ENCODE measurements around the gene CREBL2. TPM values are rescaled to one million over a fixed set of nuclear protein-coding genes. Genes with fewer than 3 reads are reported as not detected.
A peak's percentile ranks its signal among the peaks of the same experiment; 100 is the strongest.

The CREBL2 gene
- total and polyA plus RNA-seq, 7 experiments from 2014 or later: 17.3 to 46.5 (median 35.9) TPM

DNA sequence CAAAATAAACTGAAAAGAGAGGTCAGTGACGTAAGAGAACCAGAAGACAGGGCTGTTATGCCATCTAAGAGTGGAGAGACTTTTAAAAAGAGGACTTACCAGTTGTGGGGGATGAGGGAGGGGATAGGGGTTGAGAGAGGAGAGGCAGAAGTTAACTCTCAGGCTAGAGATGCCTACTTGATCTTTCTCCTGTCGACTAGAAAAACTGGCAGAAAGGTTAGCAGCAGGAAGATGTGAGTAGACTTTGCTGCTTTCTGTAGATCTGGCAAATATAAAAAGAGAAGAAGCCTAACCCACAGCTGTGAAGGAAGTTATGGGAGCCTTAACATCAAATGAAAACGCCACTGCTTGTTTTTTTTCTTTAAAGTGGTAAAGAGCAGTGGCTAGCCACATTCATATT is 10.7 kb downstream of the CREBL2 start:
- peak overlapping the region; percentile 1 to 79 (median 62) for H3K4me3 Mint-ChIP-seq
- ChIA-PET CTCF (interaction anchor here (1.2 kb wide), 1 partner anchor 9 kb away, joined by 7 read pairs; no protein-coding TSS in a partner anchor), POLR2A (interaction anchor here (1.4 to 4.0 kb wide), 3 partner anchors 10 to 94 kb away, joined by 3 to 40 read pairs (median 9); partner anchors contain the start of gene CREBL2)
- peak in 7 of 9 donors; percentile 44 to 76 (median 65) for DNase-seq
- Histone ChIP-seq H3K4me3 (ENCODE audit: low read length) (peak overlapping the region; percentile 29), H3K36me3 (ENCODE audit: control insufficient read depth in 2 of 3, insufficient read depth in 3 of 3, low read length in 3 of 3) (no peaks in the 10 kb centered on the region), H3K9me3 (ENCODE audit: control insufficient read depth in 2 of 3, low read length in 3 of 3) (no peaks in the 10 kb centered on the region), H3K4me1 (ENCODE audit: control insufficient read depth in 2 of 2, insufficient read depth in 2 of 2, low read length in 2 of 2) (peaks cover 27 to 40% of the 10 kb centered on the region in 2 donors), H3K27ac (ENCODE audit: low read depth, low read length) (peak overlapping the region; percentile 72), H3K27me3 (ENCODE audit: control insufficient read depth in 2 of 2, insufficient read depth in 2 of 2, low read length in 2 of 2) (no peaks in the 10 kb centered on the region)
- peak; percentile 87 for ATAC-seq
- no peaks in the 10 kb centered on the region for H3K27me3 Mint-ChIP-seq
- intact Hi-C loops (cut with micrococcal nuclease): loop anchor here (1.0 to 5.0 kb wide), 5 partner anchors 11 to 246 kb away; partner anchors contain the start of gene CREBL2 (in 1 of the 2)
- H3K36me3 Mint-ChIP-seq: peaks cover 0 to 39% (median 27%) of the 10 kb centered on the region in 5 donors
- H3K4me1 Mint-ChIP-seq: peaks cover 34 to 91% (median 83%) of the 10 kb centered on the region in 7 donors
- H3K9me3 Mint-ChIP-seq: peaks cover 0 to 6% (median 0%) of the 10 kb centered on the region in 11 donors
- H3K27ac Mint-ChIP-seq: peak overlapping the region; percentile 70 to 95 (median 86)

DNA sequence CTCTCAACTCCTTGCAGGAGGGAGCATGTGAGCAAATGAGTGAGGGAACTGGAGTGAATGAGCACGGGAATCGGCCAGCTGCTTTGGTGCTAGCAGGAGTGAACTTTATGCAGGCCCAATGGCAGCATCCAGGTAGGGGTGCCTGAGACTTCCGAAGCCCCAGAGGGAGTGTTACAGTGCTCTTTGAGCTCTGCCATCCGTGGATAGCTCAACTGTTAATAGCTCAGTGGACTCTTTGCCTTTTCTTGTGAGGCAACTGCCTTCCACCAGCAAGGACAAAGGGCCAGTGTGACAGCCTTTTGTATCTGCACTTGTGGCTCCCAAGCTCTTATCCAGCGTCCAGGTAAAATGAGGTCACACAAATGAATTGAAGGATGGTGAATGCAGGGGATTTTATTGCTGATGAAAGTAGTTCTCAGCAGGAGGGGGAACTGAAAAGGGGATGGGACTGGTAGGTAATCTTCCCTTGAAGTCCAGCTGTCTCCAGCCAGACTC is 12.9 kb downstream of the CREBL2 start:
- peak overlapping the region in 2 of 10 donors; percentile 21 to 76 for H3K4me3 Mint-ChIP-seq
- H3K9me3 Mint-ChIP-seq: peaks cover 0 to 6% (median 0%) of the 10 kb centered on the region in 11 donors

DNA sequence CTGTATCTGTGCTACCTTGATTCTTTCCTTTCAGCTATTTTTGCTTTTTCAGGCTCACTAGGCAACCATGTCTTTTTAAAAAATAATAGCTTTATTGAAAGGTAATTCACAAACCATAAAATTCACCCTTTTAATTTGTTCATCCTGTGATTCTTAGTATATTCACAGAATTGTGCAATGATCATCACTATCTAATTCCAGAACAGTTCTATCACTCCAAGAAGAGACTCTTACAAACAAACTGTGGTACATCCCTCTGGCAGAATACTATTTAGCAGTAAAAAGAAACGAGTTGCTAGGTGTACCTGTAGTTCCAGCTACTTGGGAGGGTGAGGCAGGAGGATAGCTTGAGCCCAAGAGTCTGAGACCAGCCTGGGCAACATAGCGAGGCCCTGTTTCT is 14.8 kb downstream of the CREBL2 start:
- no peak overlapping the region for H3K27ac ChIP-seq (ENCODE audit: low read depth, low read length)
- DNase-seq: no peak
- peaks cover 22 to 52% of the 10 kb centered on the region in 2 donors for H3K4me1 ChIP-seq (ENCODE audit: control insufficient read depth in 2 of 2, insufficient read depth in 2 of 2, low read length in 2 of 2)
- Mint-ChIP-seq H3K36me3 (peaks cover 0 to 39% (median 23%) of the 10 kb centered on the region in 5 donors), H3K27ac (peak overlapping the region in 6 of 9 donors; percentile 5 to 92 (median 49)), H3K27me3 (no peaks in the 10 kb centered on the region), H3K4me1 (peaks cover 54 to 98% (median 96%) of the 10 kb centered on the region in 7 donors), H3K4me3 (peak overlapping the region in 3 of 10 donors; percentile 30 to 76 (median 49)), H3K9me3 (peaks cover 0 to 6% (median 0%) of the 10 kb centered on the region in 11 donors)
- H3K4me3 ChIP-seq (ENCODE audit: low read length): no peak overlapping the region
- intact Hi-C loops (cut with micrococcal nuclease): no loop called here
- no peaks in the 10 kb centered on the region for H3K27me3 ChIP-seq (ENCODE audit: control insufficient read depth in 2 of 2, insufficient read depth in 2 of 2, low read length in 2 of 2)
- ATAC-seq: no peak
- POLR2A ChIA-PET: interaction anchor here (2.0 kb wide), 1 partner anchor 14 kb away, joined by 17 read pairs; the partner anchor contains the start of gene CREBL2
- no peaks in the 10 kb centered on the region for H3K36me3 ChIP-seq (ENCODE audit: control insufficient read depth in 2 of 3, insufficient read depth in 3 of 3, low read length in 3 of 3)
- H3K9me3 ChIP-seq (ENCODE audit: control insufficient read depth in 2 of 3, low read length in 3 of 3): no peaks in the 10 kb centered on the region
- CTCF ChIA-PET: interaction anchor here (0.7 kb wide), 1 partner anchor 36 kb away, joined by 4 read pairs; no protein-coding TSS in a partner anchor

More for the DNA sequence above, 12.9 kb downstream of the CREBL2 start:
- H3K4me1 Mint-ChIP-seq: peaks cover 47 to 98% (median 93%) of the 10 kb centered on the region in 7 donors
- Histone ChIP-seq H3K4me1 (ENCODE audit: control insufficient read depth in 2 of 2, insufficient read depth in 2 of 2, low read length in 2 of 2) (peaks cover 32 to 46% of the 10 kb centered on the region in 2 donors), H3K36me3 (ENCODE audit: control insufficient read depth in 2 of 3, insufficient read depth in 3 of 3, low read length in 3 of 3) (no peaks in the 10 kb centered on the region), H3K27ac (ENCODE audit: low read depth, low read length) (no peak overlapping the region), H3K4me3 (ENCODE audit: low read length) (no peak overlapping the region), H3K9me3 (ENCODE audit: control insufficient read depth in 2 of 3, low read length in 3 of 3) (no peaks in the 10 kb centered on the region), H3K27me3 (ENCODE audit: control insufficient read depth in 2 of 2, insufficient read depth in 2 of 2, low read length in 2 of 2) (no peaks in the 10 kb centered on the region)
- intact Hi-C loops (cut with micrococcal nuclease): loop anchor here (5.0 kb wide), 2 partner anchors 33 to 42 kb away; no protein-coding TSS in a partner anchor
- H3K27ac Mint-ChIP-seq: peak overlapping the region in 6 of 9 donors; percentile 44 to 92 (median 76)
- CTCF ChIA-PET: interaction anchor here (1.0 kb wide), 1 partner anchor 18 kb away, joined by 3 read pairs; no protein-coding TSS in a partner anchor
- DNase-seq (no peak), ATAC-seq (no peak)
- POLR2A ChIA-PET: interaction anchor here (0.5 to 4.0 kb wide), 9 partner anchors 8 to 99 kb away, joined by 3 to 40 read pairs (median 6); partner anchors contain the start of gene CREBL2
- peaks cover 0 to 38% (median 29%) of the 10 kb centered on the region in 5 donors for H3K36me3 Mint-ChIP-seq
- no peaks in the 10 kb centered on the region for H3K27me3 Mint-ChIP-seq

DNA sequence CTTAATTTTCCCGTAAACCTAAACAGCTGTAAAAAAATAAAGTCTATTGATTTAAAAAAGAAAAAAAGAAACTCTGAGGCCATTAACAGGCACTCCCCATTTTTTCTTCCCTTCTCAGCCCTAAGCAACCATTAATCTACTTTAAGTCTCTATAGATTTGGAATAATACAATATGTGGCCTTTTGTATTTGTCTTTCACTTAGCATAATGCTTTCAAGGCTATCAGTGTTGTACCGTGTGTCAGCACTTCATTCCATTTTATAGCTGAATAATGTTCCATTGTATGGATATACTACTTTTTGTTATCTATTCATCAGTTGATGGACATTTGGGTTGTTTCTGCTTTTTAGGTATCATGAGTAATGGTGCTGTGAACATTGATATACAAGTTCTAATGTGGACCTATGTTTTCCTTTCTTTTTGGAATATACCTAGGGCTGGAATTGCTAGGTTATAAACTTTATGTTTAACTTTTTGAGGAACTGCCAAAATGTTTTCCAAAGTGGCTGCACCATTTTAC is 15.7 kb downstream of the CREBL2 start:
- ChIA-PET CTCF (no interaction called here), POLR2A (interaction anchor here (2.0 kb wide), 1 partner anchor 15 kb away, joined by 17 read pairs; the partner anchor contains the start of gene CREBL2)

DNA sequence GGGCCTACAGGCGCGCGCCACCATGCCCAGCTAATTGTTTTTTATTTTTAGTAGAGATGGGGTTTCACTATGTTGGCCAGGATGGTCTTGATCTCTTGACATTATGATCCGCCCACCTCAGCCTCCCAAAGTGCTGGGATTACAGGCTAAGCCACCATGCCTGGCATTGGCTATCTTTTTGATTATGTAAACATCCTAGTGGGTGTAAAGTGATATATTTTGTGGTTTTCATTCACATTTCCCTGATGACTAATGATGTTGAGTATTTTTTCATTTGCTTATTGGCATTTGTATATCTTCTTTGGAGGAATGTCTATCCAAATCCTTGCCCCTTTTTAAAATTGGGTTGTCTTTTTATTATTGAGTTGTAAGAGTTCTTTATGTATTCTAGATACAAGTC is 16.3 kb downstream of the CREBL2 start:
- Mint-ChIP-seq H3K4me1 (peaks cover 40 to 86% (median 83%) of the 10 kb centered on the region in 7 donors), H3K27me3 (no peaks in the 10 kb centered on the region), H3K36me3 (peaks cover 0 to 39% (median 23%) of the 10 kb centered on the region in 5 donors), H3K4me3 (peak overlapping the region in 2 of 10 donors; percentile 21 to 36), H3K9me3 (peaks cover 0 to 6% (median 0%) of the 10 kb centered on the region in 11 donors), H3K27ac (peak overlapping the region in 3 of 9 donors; percentile 14 to 65 (median 15))
- ChIA-PET POLR2A (interaction anchor here (2.0 kb wide), 1 partner anchor 15 kb away, joined by 17 read pairs; the partner anchor contains the start of gene CREBL2), CTCF (no interaction called here)
- no peak overlapping the region for H3K27ac ChIP-seq (ENCODE audit: low read depth, low read length)
- H3K27me3 ChIP-seq (ENCODE audit: control insufficient read depth in 2 of 2, insufficient read depth in 2 of 2, low read length in 2 of 2): no peaks in the 10 kb centered on the region
- peaks cover 10 to 40% of the 10 kb centered on the region in 2 donors for H3K4me1 ChIP-seq (ENCODE audit: control insufficient read depth in 2 of 2, insufficient read depth in 2 of 2, low read length in 2 of 2)
- no peaks in the 10 kb centered on the region for H3K9me3 ChIP-seq (ENCODE audit: control insufficient read depth in 2 of 3, low read length in 3 of 3)
- DNase-seq (no peak), ATAC-seq (no peak)
- intact Hi-C loops (cut with micrococcal nuclease): no loop called here
- H3K36me3 ChIP-seq (ENCODE audit: control insufficient read depth in 2 of 3, insufficient read depth in 3 of 3, low read length in 3 of 3): no peaks in the 10 kb centered on the region
- H3K4me3 ChIP-seq (ENCODE audit: low read length): no peak overlapping the region

More for the DNA sequence above, 15.7 kb downstream of the CREBL2 start:
- H3K36me3 ChIP-seq (ENCODE audit: control insufficient read depth in 2 of 3, insufficient read depth in 3 of 3, low read length in 3 of 3): no peaks in the 10 kb centered on the region
- H3K27me3 ChIP-seq (ENCODE audit: control insufficient read depth in 2 of 2, insufficient read depth in 2 of 2, low read length in 2 of 2): no peaks in the 10 kb centered on the region
- Mint-ChIP-seq H3K36me3 (peaks cover 0 to 39% (median 23%) of the 10 kb centered on the region in 5 donors), H3K4me3 (no peak overlapping the region), H3K27me3 (no peaks in the 10 kb centered on the region), H3K9me3 (peaks cover 0 to 6% (median 0%) of the 10 kb centered on the region in 11 donors), H3K4me1 (peaks cover 45 to 92% (median 90%) of the 10 kb centered on the region in 7 donors), H3K27ac (peak overlapping the region in 1 of 9 donors; percentile 59)
- intact Hi-C loops (cut with micrococcal nuclease): no loop called here
- no peak overlapping the region for H3K27ac ChIP-seq (ENCODE audit: low read depth, low read length)
- no peak for ATAC-seq
- no peaks in the 10 kb centered on the region for H3K9me3 ChIP-seq (ENCODE audit: control insufficient read depth in 2 of 3, low read length in 3 of 3)
- peaks cover 13 to 44% of the 10 kb centered on the region in 2 donors for H3K4me1 ChIP-seq (ENCODE audit: control insufficient read depth in 2 of 2, insufficient read depth in 2 of 2, low read length in 2 of 2)
- no peak for DNase-seq
- no peak overlapping the region for H3K4me3 ChIP-seq (ENCODE audit: low read length)

DNA sequence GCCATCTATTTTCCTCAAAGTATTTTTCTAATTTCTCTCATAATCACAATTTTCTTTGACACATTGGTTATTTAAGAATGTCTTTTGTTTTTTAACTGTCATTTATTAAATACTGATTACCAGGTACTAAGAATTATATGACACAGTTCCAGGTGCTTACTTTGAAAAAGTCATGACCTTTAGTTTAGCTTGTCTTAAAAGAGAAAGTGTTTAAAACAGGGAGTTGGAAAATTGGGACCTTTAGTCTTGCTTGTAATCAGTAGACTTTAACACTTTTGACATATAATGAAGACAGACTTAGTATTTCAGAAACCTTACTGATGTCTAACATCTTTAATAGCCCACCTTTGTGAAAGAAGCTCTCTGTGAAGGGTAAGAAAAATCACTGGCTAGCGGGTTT is 19.2 kb downstream of the CREBL2 start:
- no peaks in the 10 kb centered on the region for H3K27me3 ChIP-seq (ENCODE audit: control insufficient read depth in 2 of 2, insufficient read depth in 2 of 2, low read length in 2 of 2)
- H3K4me1 ChIP-seq (ENCODE audit: control insufficient read depth in 2 of 2, insufficient read depth in 2 of 2, low read length in 2 of 2): peaks cover 5 to 26% of the 10 kb centered on the region in 2 donors
- peaks cover 30 to 70% (median 68%) of the 10 kb centered on the region in 7 donors for H3K4me1 Mint-ChIP-seq
- CTCF ChIA-PET: interaction anchor here (0.5 to 1.5 kb wide), 4 partner anchors 15 to 273 kb away, joined by 4 to 7 read pairs (median 4); no protein-coding TSS in a partner anchor
- no peaks in the 10 kb centered on the region for H3K9me3 Mint-ChIP-seq
- H3K4me3 ChIP-seq (ENCODE audit: low read length): no peak overlapping the region
- peaks cover 0 to 3% (median 0%) of the 10 kb centered on the region in 3 experiments for H3K36me3 ChIP-seq (ENCODE audit: control insufficient read depth in 2 of 3, insufficient read depth in 3 of 3, low read length in 3 of 3)
- no peaks in the 10 kb centered on the region for H3K27me3 Mint-ChIP-seq
- peak overlapping the region in 8 of 10 donors; percentile 25 to 76 (median 50) for H3K4me3 Mint-ChIP-seq
- H3K36me3 Mint-ChIP-seq: peaks cover 0 to 34% (median 11%) of the 10 kb centered on the region in 5 donors
- no peak for ATAC-seq
- H3K27ac Mint-ChIP-seq: peak overlapping the region in 8 of 9 donors; percentile 9 to 78 (median 56)
- DNase-seq: no peak
- no peak overlapping the region for H3K27ac ChIP-seq (ENCODE audit: low read depth, low read length)
- no peaks in the 10 kb centered on the region for H3K9me3 ChIP-seq (ENCODE audit: control insufficient read depth in 2 of 3, low read length in 3 of 3)
- intact Hi-C loops (cut with micrococcal nuclease): no loop called here
- POLR2A ChIA-PET: interaction anchor here (0.7 to 1.2 kb wide), 2 partner anchors 19 to 78 kb away, joined by 3 to 4 read pairs; partner anchors contain the start of gene CREBL2

Measured in naive thymus-derived CD4-positive, alpha-beta T cell (primary cell).